ENCODE results near the gene RPS4Y1.

RPS4Y1 gene

GRCh38 chrY:2913066-2913815, 71.8 kb downstream of the RPS4Y1 start:
- DNase-seq, result no peak
- intact Hi-C loops (cut with DNase I; ENCODE audit: low total_unique reads), result no loop called here

More at GRCh38 chrY:2913066-2913815, 71.8 kb downstream of the RPS4Y1 start:
- H3K9me3 ChIP-seq, result no peaks in the 10 kb centered on the region
- TF ChIP-seq CTCF (IDR thresholded peaks at IDR 0.05), result no peak
- H3K27ac ChIP-seq, result no peak overlapping the region
- no peaks in the 10 kb centered on the region for H3K4me1 ChIP-seq
- H3K36me3 ChIP-seq, result no peaks in the 10 kb centered on the region
- no peaks in the 10 kb centered on the region for H3K27me3 ChIP-seq
- H3K4me3 ChIP-seq, result no peak overlapping the region

Data from tibial artery (tissue), 4 donors.